Hematopoietic multipotent progenitor cell treated with erythropoietin and hydrocortisone succinate and interleukin-3 and kit ligand, for 15 days (in vitro differentiated cells): ENCODE measurements around the gene FAM161A.
A peak's percentile ranks its signal among the peaks of the same experiment; 100 is the strongest.
"Not testable (repeated sequence)": the region's sequence is repeated elsewhere in the genome, so short reads cannot be mapped to it uniquely, and the experiment has no call there.

Source experiments
- DNase-seq: peaks from one replicate; pipeline ENCODE4 v3.0.0-alpha.2; 2015; ENCODE audit warnings: low spot score

Gene FAM161A

GRCh38 chr2:61841286-61841685, 12.6 kb downstream of the FAM161A start:
- no peak for DNase-seq

GRCh38 chr2:61834893-61835292, 19.0 kb downstream of the FAM161A start:
- no peak for DNase-seq

- DNase-seq: no peak
These were observed 19.9 kb downstream of the FAM161A start for GRCh38 chr2:61833971-61834370.

GRCh38 chr2:61832183-61832841, 21.5 kb downstream of the FAM161A start:
- DNase-seq: no peak

- DNase-seq: no peak
These were observed 31.6 kb downstream of the FAM161A start for GRCh38 chr2:61822255-61822654.

GRCh38 chr2:61816480-61817355, 37.1 kb downstream of the FAM161A start:
- DNase-seq: no peak

- no peak for DNase-seq
These were observed 39.2 kb downstream of the FAM161A start for GRCh38 chr2:61814539-61815160.

- DNase-seq: not testable (repeated sequence)
These were observed 40.5 kb downstream of the FAM161A start for GRCh38 chr2:61813314-61813713.

- no peak for DNase-seq
These were observed 42.0 kb downstream of the FAM161A start for GRCh38 chr2:61811821-61812220.

GRCh38 chr2:61810203-61810602, 43.7 kb downstream of the FAM161A start:
- DNase-seq: not testable (repeated sequence)

GRCh38 chr2:61808693-61809092, 45.2 kb downstream of the FAM161A start:
- not testable (repeated sequence) for DNase-seq

- no peak for DNase-seq
These were observed 46.7 kb downstream of the FAM161A start for GRCh38 chr2:61807036-61807757.

GRCh38 chr2:61802548-61802947, 51.3 kb downstream of the FAM161A start:
- no peak for DNase-seq

- DNase-seq: no peak
These were observed 54.8 kb downstream of the FAM161A start for GRCh38 chr2:61799099-61799498.

- not testable (repeated sequence) for DNase-seq
These were observed 56.4 kb downstream of the FAM161A start for GRCh38 chr2:61797446-61797845.

GRCh38 chr2:61795408-61795807, 58.5 kb downstream of the FAM161A start:
- DNase-seq: no peak

GRCh38 chr2:61793389-61793836, 60.4 kb downstream of the FAM161A start:
- DNase-seq: peak; percentile 56

- DNase-seq: peak; percentile 7
These were observed 61.4 kb downstream of the FAM161A start for GRCh38 chr2:61792355-61792890.

GRCh38 chr2:61789807-61790602, 63.9 kb downstream of the FAM161A start:
- DNase-seq: no peak

GRCh38 chr2:61787941-61788563, 65.8 kb downstream of the FAM161A start:
- DNase-seq: no peak
